HL-60 (cell line): Measurements from ENCODE around the gene DSCAML1.
A peak's percentile ranks its signal among the peaks of the same experiment; 100 is the strongest.

ENCODE experiments used
- DNase-seq, 2 experiments: peaks; one replicate each; pipeline ENCODE4 v3.0.0-alpha.2; 2010 to 2020; ENCODE audit warnings: low read depth in 1 of 2, low spot score in 1 of 2
- H3K27ac ChIP-seq: fragments of 250-450 bp; sonication (Bioruptor Pico); replicated peaks from 2 replicates; pipeline ENCODE4 v1.5.1; 2020; ENCODE audit warnings: mild to moderate bottlenecking, moderate library complexity
- H3K27me3 ChIP-seq: fragments of 250-450 bp; sonication (Bioruptor Pico); 2 replicates; pipeline ENCODE4 v1.5.1; 2021; ENCODE audit warnings: mild to moderate bottlenecking, moderate library complexity; ENCODE audit not compliant: insufficient read depth, poor library complexity, severe bottlenecking
- H3K4me3 ChIP-seq: replicated peaks from 2 replicates; pipeline ENCODE4 v1.5.1; 2011; ENCODE audit warnings: mild to moderate bottlenecking, control low read depth, low read length; ENCODE audit not compliant: insufficient read depth
- CTCF ChIP-seq: IDR thresholded peaks from one replicate; pipeline ENCODE4 v1.5.1; 2011; ENCODE audit warnings: low read length, control low read depth, inconsistent platforms; ENCODE audit not compliant: insufficient read depth
- GABPA ChIP-seq: IDR thresholded peaks from 2 replicates; pipeline ENCODE4 v1.6.1; 2012; ENCODE audit warnings: low read depth
- POLR2AphosphoS5 ChIP-seq: IDR thresholded peaks from 2 replicates; pipeline ENCODE4 v1.6.1; 2012; ENCODE audit warnings: low read depth
- REST ChIP-seq: IDR thresholded peaks from 2 replicates; pipeline ENCODE4 v1.6.1; 2012; ENCODE audit warnings: low read depth; ENCODE audit not compliant: insufficient replicate concordance
- SPI1 ChIP-seq: IDR thresholded peaks from 2 replicates; pipeline ENCODE4 v1.6.1; 2012; ENCODE audit warnings: low read depth, mild to moderate bottlenecking, borderline replicate concordance

DSCAML1 gene

GRCh38 chr11:117459979-117460300 is 337.1 kb downstream of the DSCAML1 start:
- Histone ChIP-seq H3K27me3 (no peaks in the 10 kb centered on the region), H3K27ac (no peak overlapping the region), H3K4me3 (no peak overlapping the region)
- peak in 1 of 2 experiments; percentile 12 for DNase-seq
- peak; percentile 67; the same call in 1 of the 2 replicates for TF ChIP-seq SPI1
- TF ChIP-seq REST: no peak
- no peak for TF ChIP-seq CTCF
- TF ChIP-seq POLR2AphosphoS5: no peak
- no peak for TF ChIP-seq GABPA

- Histone ChIP-seq H3K27me3 (no peaks in the 10 kb centered on the region), H3K27ac (no peak overlapping the region), H3K4me3 (no peak overlapping the region)
- no peak for TF ChIP-seq SPI1
- no peak for TF ChIP-seq POLR2AphosphoS5
- TF ChIP-seq REST: no peak
- TF ChIP-seq GABPA: no peak
- DNase-seq: no peak
These were observed 337.7 kb downstream of the DSCAML1 start for GRCh38 chr11:117459123-117459978.

GRCh38 chr11:117458275-117459122 is 338.5 kb downstream of the DSCAML1 start:
- no peak for DNase-seq
- H3K27me3 ChIP-seq: no peaks in the 10 kb centered on the region
- no peak overlapping the region for H3K4me3 ChIP-seq
- no peak overlapping the region for H3K27ac ChIP-seq
- no peak for TF ChIP-seq CTCF
- TF ChIP-seq POLR2AphosphoS5: no peak
- no peak for TF ChIP-seq SPI1
- TF ChIP-seq REST: no peak
- TF ChIP-seq GABPA: no peak
